NCI-H510A (cell line): Measurements from ENCODE around the gene GAD1.

ENCODE experiments used
- DNase-seq: peaks from one replicate; lab custom pipeline; 2025; lab: John Stamatoyannopoulos, UW

Gene GAD1

DNA sequence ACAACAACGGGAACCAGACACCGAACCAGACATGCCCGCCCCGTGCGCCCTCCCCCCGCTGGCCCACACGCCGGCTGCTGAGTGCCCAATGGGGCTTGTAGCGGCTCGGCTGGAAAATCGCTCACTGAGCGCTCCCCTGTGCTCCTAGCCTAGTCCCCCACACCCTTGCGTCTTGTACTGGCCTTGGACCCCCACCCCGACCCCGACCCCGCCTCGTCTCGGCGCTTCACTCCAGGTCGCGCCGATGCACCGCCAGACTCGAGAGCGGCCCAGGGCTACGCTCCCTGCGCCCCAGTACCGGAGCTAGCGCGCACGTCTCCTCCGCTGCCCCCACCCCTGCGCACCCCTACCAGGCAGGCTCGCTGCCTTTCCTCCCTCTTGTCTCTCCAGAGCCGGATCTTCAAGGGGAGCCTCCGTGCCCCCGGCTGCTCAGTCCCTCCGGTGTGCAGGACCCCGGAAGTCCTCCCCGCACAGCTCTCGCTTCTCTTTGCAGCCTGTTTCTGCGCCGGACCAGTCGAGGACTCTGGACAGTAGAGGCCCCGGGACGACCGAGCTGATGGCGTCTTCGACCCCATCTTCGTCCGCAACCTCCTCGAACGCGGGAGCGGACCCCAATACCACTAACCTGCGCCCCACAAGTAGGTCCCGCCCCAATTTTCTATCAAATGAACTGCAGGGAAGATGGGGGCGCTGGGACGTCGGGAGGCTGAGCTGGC is 1.5 kb downstream of the GAD1 start:
- no peak for DNase-seq

DNA sequence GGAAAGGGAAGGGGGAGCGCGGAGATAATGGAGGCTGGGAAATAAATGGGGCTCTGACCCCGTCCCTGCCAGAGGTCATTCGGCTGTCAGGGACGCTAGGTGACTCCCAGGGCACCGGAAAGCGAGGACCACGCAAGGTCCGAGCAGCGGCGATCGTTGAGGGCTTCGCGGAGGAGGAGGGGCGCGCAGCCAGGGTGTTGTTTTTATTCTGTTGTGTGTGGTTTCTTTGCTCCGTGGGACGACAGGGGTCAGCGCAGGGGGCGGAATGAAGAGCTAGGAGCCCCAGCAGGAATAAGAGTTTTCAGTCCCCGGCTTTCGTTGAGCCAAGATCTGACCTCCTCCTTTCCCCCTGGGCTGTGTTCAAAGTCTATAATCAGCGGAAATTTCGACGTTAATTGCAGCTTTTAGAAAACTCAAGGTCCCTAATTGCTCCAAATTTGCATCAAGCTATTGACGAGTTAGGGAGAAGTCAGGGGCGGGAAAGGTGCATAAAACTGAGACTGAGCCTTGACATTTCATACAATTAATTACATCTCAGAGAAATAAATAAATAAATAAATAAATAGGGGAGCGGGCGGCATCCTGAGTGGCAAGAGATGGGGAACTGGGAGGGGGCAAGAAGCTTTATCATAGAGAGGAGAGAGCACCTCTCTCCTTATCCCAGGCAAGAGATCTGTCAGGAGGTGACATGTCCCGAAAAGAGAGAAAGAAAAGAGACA is 2.2 kb downstream of the GAD1 start:
- DNase-seq, result no peak

- no peak for DNase-seq
These were observed 3.3 kb downstream of the GAD1 start for GRCh38 chr2:170819680-170820664.

DNA sequence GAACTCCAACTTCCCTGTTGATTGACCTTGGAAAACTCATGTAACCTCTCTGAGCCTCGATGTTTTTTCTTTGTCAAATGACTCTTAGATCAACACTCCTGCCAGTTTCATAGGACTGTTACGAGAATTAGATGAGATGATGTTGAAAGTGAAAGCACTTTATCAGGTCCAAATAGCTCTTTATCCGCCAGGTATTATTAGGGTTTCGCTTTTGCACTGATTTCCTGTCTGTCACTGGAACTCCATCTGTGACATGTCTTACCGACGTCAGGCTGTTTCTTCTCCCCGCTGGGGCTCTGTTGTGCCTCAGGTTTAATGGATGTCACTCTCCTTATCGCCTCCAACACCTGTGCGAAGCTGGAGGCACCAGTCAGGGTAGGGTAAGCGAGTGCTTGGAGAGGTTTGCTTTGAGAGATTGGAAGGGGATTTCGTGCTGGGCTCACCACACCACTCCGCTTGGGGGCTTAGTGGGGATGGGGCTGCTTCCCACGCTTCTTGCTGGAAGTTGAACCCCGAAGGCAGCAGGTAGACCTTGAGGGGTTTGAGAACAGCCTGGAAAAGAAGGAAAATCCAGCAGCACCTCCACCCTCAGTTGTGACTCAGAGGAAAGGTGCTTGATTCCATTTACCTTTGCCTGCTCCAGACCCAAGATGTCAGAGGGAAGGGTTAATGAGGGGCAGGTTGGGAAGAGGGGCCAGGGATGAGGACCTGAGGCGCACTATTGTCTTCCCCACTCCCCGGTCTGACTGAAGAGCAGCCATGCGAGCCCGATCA is 4.3 kb downstream of the GAD1 start:
- DNase-seq, result no peak

DNA sequence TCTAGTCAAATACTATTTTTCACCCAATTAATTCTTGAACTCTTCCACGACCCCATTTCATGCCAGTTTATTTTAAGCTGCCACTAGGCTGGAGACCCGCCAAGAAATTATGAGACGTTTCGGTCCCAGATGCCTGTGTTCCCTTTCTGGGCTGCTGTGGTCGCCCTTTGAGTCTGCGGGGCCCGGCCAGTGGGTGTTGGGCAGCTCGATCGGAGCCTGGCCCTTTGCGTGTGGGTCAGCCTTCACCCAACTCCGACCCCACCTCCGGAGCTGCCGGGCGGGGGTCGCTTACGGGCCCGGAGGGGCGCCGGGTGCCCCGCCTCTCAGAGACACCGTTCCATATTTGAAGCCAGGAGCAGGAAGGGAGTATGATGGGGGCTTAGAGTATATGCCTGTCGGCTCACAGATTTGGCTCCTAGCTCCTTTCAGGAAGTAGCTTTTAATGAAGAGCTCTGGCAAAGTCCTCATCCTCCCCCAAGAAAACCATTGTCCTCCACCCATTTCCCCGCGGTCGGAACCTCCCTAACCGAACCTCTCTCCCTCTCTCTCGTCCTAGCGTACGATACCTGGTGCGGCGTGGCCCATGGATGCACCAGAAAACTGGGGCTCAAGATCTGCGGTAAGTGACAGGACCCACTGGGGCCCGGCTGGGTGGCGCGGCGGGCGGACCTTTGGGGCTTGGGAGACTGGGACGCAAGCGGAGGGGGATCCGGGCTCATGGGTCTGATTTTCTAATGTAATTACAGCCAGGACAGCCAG is 5.0 kb downstream of the GAD1 start:
- DNase-seq, result no peak

DNA sequence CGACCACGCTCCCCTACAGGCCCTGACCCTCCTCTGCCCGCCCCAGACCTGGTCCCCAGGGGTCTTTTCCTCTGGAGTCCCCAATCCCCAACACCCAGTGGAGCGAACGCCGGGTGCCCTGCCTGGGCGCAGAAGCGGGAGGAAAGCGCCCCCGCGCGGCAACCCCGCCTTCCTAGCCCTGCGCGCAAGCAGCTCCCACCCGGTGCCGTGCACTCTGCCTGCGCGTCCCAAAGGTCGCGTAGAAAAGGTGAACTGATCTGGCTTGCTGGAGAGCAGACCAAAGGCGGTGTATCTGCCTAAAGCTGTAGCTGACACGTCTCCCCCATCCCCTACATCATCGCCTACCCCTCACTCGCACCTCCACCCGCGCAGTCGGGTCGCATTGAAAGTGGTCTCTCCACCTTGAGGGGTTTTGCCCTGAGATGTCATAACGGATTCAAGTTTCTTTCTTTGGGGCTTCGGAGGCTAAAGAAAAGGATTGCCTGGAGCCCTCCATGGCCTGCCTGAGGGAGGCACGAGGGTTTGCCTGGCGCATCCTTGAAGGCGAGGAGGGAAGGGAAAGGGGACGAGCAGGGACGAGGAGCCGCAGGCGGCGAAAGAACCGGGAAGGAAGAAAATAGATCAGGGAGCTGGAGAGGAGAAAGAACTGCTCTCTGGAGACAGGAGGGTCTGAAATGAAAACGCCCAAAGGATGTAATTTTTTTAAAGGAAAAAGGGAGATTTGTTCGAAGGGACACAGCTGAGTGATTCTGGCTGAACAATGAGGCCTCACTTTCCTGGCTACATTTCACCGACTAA is 5.8 kb downstream of the GAD1 start:
- no peak for DNase-seq

DNA sequence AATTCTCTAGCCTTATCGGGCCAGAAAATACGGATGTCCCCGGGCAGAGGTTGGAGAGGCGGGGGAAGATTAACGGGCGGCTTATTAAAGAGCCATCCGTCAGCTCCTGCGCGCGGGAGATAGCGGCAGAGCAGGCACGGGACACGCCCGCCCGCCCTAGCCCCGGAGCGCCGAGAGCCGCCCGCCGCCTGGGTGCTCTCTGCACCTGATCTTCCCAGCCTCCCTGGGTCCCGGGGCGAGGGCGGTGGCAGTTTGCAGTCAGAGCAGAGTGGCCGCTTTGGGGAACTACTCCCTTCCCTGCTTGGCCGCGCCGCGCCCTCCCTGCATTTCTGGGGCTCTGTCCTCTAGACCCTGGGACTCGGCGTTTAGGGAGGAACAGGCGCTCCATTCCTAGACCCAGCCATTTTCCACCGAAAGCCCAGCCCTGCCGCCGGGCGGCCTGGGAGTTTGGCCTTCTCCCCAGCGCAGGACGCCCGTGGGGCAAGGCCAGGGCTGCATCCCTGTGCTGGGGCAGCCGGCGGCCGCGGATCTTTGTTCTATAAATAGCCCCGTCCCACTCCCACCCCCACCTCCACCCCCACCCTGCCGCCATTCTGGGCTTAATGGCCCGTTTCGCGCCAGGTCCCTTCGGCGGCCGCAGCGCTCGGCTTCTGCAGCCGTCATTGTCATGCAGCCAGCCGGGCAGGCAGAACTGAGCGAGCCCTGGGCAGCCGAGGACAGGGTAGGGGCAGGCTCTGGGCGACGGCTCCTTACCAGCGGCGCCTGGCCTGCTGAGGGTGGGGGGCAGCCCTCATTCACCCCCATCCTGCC is 6.6 kb downstream of the GAD1 start:
- no peak for DNase-seq

DNA sequence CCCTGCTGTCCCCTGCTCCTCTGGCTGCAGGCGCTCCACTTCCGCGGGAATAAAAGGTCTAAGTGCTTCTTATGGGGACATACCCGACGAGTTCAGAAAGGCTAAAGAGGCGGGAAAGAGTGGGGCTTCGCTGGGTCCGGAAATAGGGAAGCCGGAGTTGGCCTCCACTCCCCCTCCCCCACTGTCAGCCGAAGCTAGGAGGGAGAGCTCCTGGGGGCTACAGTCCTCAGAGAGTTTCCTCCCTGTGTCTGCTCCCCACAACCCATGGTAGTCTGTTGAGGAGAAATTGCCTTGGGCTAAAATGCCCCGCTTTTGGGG is 7.2 kb downstream of the GAD1 start:
- DNase-seq, result no peak

DNA sequence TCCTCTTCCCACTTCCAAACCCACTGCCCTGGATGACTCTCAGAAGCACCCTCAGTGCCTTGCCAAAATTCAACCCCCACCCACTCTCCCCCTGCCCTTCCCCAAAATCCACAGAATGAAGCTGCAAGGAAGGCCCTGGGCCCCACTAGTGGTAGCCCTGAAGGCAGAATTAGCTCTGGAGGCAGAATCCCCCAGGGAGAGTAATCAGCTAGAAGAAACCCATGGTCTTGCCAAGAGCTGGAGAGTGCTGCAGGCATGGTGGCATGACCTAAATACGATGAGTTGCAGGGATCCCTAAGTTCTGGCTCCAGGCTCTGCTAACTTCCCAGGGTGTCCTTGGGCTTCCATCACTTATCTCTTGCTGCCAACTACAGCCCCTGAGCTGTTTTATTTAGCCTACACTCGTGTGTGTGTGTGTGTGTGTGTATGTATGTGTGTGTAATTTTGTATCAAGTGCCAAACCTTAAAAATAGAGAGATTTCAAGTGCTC is 7.9 kb downstream of the GAD1 start:
- no peak for DNase-seq

GRCh38 chr2:170827841-170828532 is 11.3 kb downstream of the GAD1 start:
- no peak for DNase-seq

GRCh38 chr2:170828533-170828916 is 11.8 kb downstream of the GAD1 start:
- DNase-seq, result no peak

DNA sequence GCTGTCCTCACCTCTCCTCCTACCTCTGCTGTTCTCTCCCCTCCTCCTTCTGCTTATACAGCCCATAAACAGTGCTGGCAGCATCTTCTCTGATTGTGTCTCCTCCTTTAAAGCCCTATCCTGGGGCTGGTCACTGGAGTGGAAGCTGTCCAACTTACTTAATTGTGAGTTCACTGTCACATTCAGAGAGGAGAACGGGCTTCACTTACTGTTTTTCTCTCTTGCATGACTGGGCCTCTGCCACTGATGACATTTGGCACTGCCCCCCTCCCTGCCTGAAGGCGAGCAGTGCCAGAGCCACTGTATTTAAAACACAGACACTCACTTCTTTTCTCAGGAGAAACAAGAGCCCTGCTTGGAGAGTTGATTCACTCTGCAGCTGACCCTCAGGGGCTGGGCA is 12.3 kb downstream of the GAD1 start:
- DNase-seq, result no peak

DNA sequence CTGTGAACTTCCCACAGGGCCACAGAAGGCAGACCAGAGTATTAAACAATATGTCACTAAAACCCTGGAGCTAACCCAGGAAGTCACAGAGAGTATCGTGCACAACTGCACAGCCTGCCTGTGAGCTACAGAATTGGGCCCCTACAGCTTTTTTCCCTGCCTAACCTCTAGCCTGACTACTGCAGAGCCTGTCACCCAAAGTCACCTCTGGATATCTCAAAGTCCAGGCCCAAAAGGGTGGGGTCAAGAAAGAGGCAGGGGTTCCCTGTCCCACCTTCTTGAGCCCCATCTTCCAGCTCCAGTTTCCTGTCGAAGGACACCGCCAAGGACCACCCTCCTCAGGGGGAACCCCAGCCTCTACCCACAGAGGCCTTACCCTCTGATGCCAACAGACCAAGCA is 13.5 kb downstream of the GAD1 start:
- no peak for DNase-seq

DNA sequence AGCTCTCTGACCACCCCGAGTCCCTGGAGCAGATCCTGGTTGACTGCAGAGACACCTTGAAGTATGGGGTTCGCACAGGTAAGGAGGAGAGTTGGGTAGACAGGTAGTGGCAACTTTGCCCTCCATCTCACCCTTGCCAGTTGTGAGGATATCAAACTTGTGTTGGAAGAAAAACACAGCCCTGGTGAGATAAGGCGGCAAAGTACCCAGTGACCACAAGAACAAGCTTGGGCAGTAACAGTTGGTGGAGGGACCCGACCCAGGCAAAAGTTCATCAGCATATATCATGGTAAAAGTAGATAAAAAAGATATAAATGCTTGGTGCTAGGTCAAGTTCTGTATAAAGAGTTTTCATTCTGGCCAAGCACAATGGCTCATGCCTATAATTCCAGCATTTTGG is 14.4 kb downstream of the GAD1 start:
- DNase-seq, result no peak

GRCh38 chr2:170836027-170836426 is 19.3 kb downstream of the GAD1 start:
- no peak for DNase-seq

- no peak for DNase-seq
These were observed 24.1 kb downstream of the GAD1 start for GRCh38 chr2:170840717-170841210.

DNA sequence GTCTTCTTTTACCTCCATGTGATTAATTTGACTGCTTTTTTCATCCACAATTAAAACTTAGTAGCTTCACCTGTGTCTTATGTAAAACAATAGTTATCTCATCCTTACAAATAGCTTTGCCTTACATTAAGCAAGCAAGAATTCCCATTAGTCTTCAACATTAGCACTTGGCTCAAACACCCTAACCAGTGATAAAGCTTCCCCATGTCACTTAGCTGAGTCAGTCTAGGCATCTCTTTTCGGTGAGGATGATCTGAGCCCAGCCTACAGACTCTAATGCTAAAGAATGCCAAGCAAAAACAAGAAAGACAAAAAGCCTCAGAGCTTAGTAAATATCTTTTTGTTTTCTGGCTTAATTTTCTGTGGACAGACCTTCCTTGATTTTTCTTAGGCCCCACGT is 26.1 kb downstream of the GAD1 start:
- DNase-seq, result no peak

DNA sequence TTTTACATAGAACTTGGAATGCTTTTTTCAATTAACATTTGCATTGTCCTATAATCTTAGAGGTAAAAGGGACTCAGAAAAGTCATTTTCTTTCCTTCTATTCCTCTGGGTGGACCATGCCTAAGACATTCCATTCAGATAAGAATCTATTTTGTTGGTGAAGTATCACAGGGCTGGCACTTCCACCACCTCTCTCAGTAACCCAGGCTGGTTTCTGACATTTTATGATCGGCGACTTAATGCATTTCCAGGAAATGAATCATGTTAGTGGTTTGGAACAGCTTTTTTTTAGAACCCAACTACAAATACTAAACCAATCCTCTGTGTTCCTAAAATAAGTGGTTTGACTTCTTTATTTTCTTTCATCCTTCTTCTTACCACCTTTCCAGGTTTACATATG is 27.0 kb downstream of the GAD1 start:
- DNase-seq, result no peak

GRCh38 chr2:170845343-170845742 is 28.7 kb downstream of the GAD1 start:
- DNase-seq, result no peak
